Stimulated activated CD4-positive, alpha-beta T cell treated with anti-CD3 and anti-CD28 coated beads, Interleukin-4, amount 100 ng/mL, for 4 hours (primary cell): ENCODE data around the gene DFFA.
"Not testable (repeated sequence)": the region's sequence is repeated elsewhere in the genome, so short reads cannot be mapped to it uniquely, and the experiment has no call there.

Source experiments
- DNase-seq, 2 experiments: peaks; one replicate each; pipeline ENCODE4 v3.0.0-alpha.2; 2020

Gene DFFA

GRCh38 chr1:10425826-10426534, 46.3 kb downstream of the DFFA start:
- not testable (repeated sequence) for DNase-seq

GRCh38 chr1:10424651-10425050, 47.7 kb downstream of the DFFA start:
- no peak for DNase-seq

GRCh38 chr1:10424034-10424433, 48.3 kb downstream of the DFFA start:
- DNase-seq, result no peak

GRCh38 chr1:10421637-10422036, 50.7 kb downstream of the DFFA start:
- no peak for DNase-seq

- no peak for DNase-seq
Measured at GRCh38 chr1:10419351-10419750, 53.0 kb downstream of the DFFA start.

GRCh38 chr1:10418741-10419140, 53.6 kb downstream of the DFFA start:
- DNase-seq, result not testable (repeated sequence)

GRCh38 chr1:10415967-10416366, 56.4 kb downstream of the DFFA start:
- not testable (repeated sequence) for DNase-seq

- DNase-seq, result no peak
Measured at GRCh38 chr1:10415211-10415930, 57.0 kb downstream of the DFFA start.

GRCh38 chr1:10407201-10407600, 65.1 kb downstream of the DFFA start:
- no peak for DNase-seq
